IMR-90 (cell line): ENCODE results near the gene CHN2. TPM values are rescaled to one million over a fixed set of nuclear protein-coding genes. Genes with fewer than 3 reads are reported as not detected.

Experiments
- ATAC-seq: fragments of 200-7000 bp; cut with Tn5 transposase; 2 replicates; pipeline ENCODE4 v1.9.1; 2020; ENCODE audit warnings: low read depth, mild to moderate bottlenecking, moderate library complexity
- BruUV-seq: library from RNA; stranded (reverse); fragments of 400-500 nt; replicated peaks from 2 replicates; lab custom pipeline; 2021; lab: Mats Ljungman, UMichigan
- CTCF ChIA-PET: fragments of 300-600 bp; formaldehyde crosslinking; extraction: SDS; loops from one replicate; lab custom pipeline; 2021; ENCODE audit warnings: antibody characterized with exemption; lab: Yijun Ruan, JAX
- POLR2A ChIA-PET: fragments of 300-600 bp; sonication (Branson Sonifier 250); formaldehyde crosslinking; loops from one replicate; lab custom pipeline; 2022; ENCODE audit warnings: antibody characterized with exemption; ENCODE audit not compliant: unreplicated experiment; lab: Charles Lee
- DNase-seq: peaks from one replicate; pipeline ENCODE4 v3.0.0; 2013
- H2AFZ ChIP-seq: replicated peaks from 2 replicates; pipeline ENCODE3; 2013; ENCODE audit warnings: low read length, mild to moderate bottlenecking; ENCODE audit not compliant: poor library complexity
- H2AK5ac ChIP-seq: 2 replicates; pipeline ENCODE4 v1.6.1; 2013; ENCODE audit warnings: low read depth, low read length, inconsistent platforms
- H2AK9ac ChIP-seq: replicated peaks from 2 replicates; pipeline ENCODE3; 2013; ENCODE audit warnings: mild to moderate bottlenecking, low read depth, low read length, moderate library complexity; ENCODE audit not compliant: poor library complexity
- H2BK120ac ChIP-seq: 2 replicates; pipeline ENCODE4 v1.6.1; 2013; ENCODE audit warnings: low read depth, low read length, inconsistent platforms
- H2BK15ac ChIP-seq: 3 replicates; pipeline ENCODE4 v1.6.1; 2013; ENCODE audit warnings: low read depth, low read length, inconsistent platforms
- H2BK20ac ChIP-seq: 2 replicates; pipeline ENCODE4 v1.6.1; 2013; ENCODE audit warnings: low read depth, mild to moderate bottlenecking, inconsistent platforms, low read length, moderate library complexity
- H2BK5ac ChIP-seq: 2 replicates; pipeline ENCODE4 v1.6.1; 2013; ENCODE audit warnings: mild to moderate bottlenecking, low read depth, low read length, inconsistent platforms; ENCODE audit not compliant: poor library complexity, severe bottlenecking
- H3K14ac ChIP-seq: replicated peaks from 2 replicates; pipeline ENCODE4 v1.6.1; 2013; ENCODE audit warnings: low read depth, low read length, inconsistent platforms
- H3K18ac ChIP-seq: 2 replicates; pipeline ENCODE4 v1.6.1; 2013; ENCODE audit warnings: low read depth, low read length, control low read depth
- H3K23ac ChIP-seq: 2 replicates; pipeline ENCODE4 v1.6.1; 2013; ENCODE audit warnings: low read depth, low read length, inconsistent platforms
- H3K27ac ChIP-seq: 2 replicates; pipeline ENCODE4 v1.5.1; 2013; ENCODE audit warnings: mild to moderate bottlenecking, control low read depth, low read length; ENCODE audit not compliant: insufficient read depth
- H3K27me3 ChIP-seq: 2 replicates; pipeline ENCODE4 v1.6.1; 2013; ENCODE audit warnings: low read length; ENCODE audit not compliant: control insufficient read depth, insufficient read depth
- H3K36me3 ChIP-seq: 2 replicates; pipeline ENCODE4 v1.6.1; 2013; ENCODE audit warnings: low read length, mixed read lengths; ENCODE audit not compliant: control insufficient read depth, insufficient read depth
- H3K4ac ChIP-seq: 2 replicates; pipeline ENCODE4 v1.6.1; 2013; ENCODE audit warnings: low read depth, low read length, inconsistent platforms
- H3K4me1 ChIP-seq: 2 replicates; pipeline ENCODE4 v1.6.1; 2013; ENCODE audit warnings: low read length, mixed read lengths; ENCODE audit not compliant: control insufficient read depth, insufficient read depth
- H3K4me2 ChIP-seq: 2 replicates; pipeline ENCODE4 v1.6.1; 2013; ENCODE audit warnings: low read depth, mild to moderate bottlenecking, control low read depth, low read length, moderate library complexity
- H3K4me3 ChIP-seq: 2 replicates; pipeline ENCODE4 v1.5.1; 2013; ENCODE audit warnings: low read depth, mild to moderate bottlenecking, control low read depth, low read length, moderate library complexity; ENCODE audit not compliant: insufficient read depth
- H3K56ac ChIP-seq: 2 replicates; pipeline ENCODE4 v1.6.1; 2013; ENCODE audit warnings: low read length, inconsistent platforms; ENCODE audit not compliant: insufficient read depth; ENCODE audit errors: extremely low read depth
- H3K79me1 ChIP-seq, 2 experiments: 2 replicates each; pipeline ENCODE4 v1.6.1; 2013; ENCODE audit warnings: low read length in 2 of 2, inconsistent platforms in 1 of 2, low read depth in 1 of 2
- H3K9ac ChIP-seq: 2 replicates; pipeline ENCODE4 v1.6.1; 2013; ENCODE audit warnings: low read depth, low read length, control low read depth
- H3K9me1 ChIP-seq: 2 replicates; pipeline ENCODE4 v1.6.1; 2013; ENCODE audit warnings: low read length, inconsistent platforms; ENCODE audit not compliant: insufficient read depth
- H3K9me3 ChIP-seq: 2 replicates; pipeline ENCODE4 v1.6.1; 2013; ENCODE audit warnings: low read length; ENCODE audit not compliant: control insufficient read depth, insufficient read depth
- H4K20me1 ChIP-seq: 2 replicates; pipeline ENCODE4 v1.6.1; 2013; ENCODE audit warnings: low read length, inconsistent platforms; ENCODE audit not compliant: insufficient read depth
- H4K5ac ChIP-seq: 2 replicates; pipeline ENCODE4 v1.6.1; 2013; ENCODE audit warnings: mild to moderate bottlenecking, low read depth, low read length, control low read depth
- H4K8ac ChIP-seq, 2 experiments: 2 replicates each; pipeline ENCODE4 v1.6.1; 2013; ENCODE audit warnings: low read depth in 2 of 2, low read length in 2 of 2, control low read depth in 1 of 2, inconsistent platforms in 1 of 2
- H4K91ac ChIP-seq: 2 replicates; pipeline ENCODE4 v1.6.1; 2013; ENCODE audit warnings: low read depth, low read length, inconsistent platforms; ENCODE audit not compliant: insufficient read depth
- CEBPB ChIP-seq: IDR thresholded peaks from 2 replicates; pipeline ENCODE4 v1.6.1; 2012; ENCODE audit warnings: low read depth, low read length, improper control_type of control experiment
- CHD1 ChIP-seq: IDR thresholded peaks from 2 replicates; pipeline ENCODE4 v1.6.1; 2012; ENCODE audit warnings: low read depth, low read length, improper control_type of control experiment
- CTCF ChIP-seq: conservative IDR thresholded peaks from 2 replicates; pipeline ENCODE4 v1.5.1; 2012; ENCODE audit warnings: mild to moderate bottlenecking, low read depth, low read length, improper control_type of control experiment
- FOS ChIP-seq: fragments of 150-350 bp; IDR thresholded peaks from 2 replicates; pipeline ENCODE4 v1.6.1; 2016; ENCODE audit warnings: low read depth, low read length
- MAFK ChIP-seq: IDR thresholded peaks from 2 replicates; pipeline ENCODE4 v1.6.1; 2012; ENCODE audit warnings: low read depth, low read length, improper control_type of control experiment
- MAZ ChIP-seq: IDR thresholded peaks from 2 replicates; pipeline ENCODE4 v1.6.1; 2012; ENCODE audit warnings: low read depth, mild to moderate bottlenecking, low read length, improper control_type of control experiment, moderate library complexity, borderline replicate concordance
- MXI1 ChIP-seq: IDR thresholded peaks from 2 replicates; pipeline ENCODE4 v1.6.1; 2012; ENCODE audit warnings: low read depth, mild to moderate bottlenecking, low read length, moderate library complexity, borderline replicate concordance
- NFE2L2 ChIP-seq: fragments of 150-350 bp; IDR thresholded peaks from 2 replicates; pipeline ENCODE4 v1.6.1; 2016; ENCODE audit warnings: low read depth, mild to moderate bottlenecking, low read length
- RFX5 ChIP-seq: IDR thresholded peaks from 2 replicates; pipeline ENCODE4 v1.8.0; 2012; ENCODE audit warnings: low read depth, mild to moderate bottlenecking, low read length, moderate library complexity
- SMC3 ChIP-seq: fragments of 150-350 bp; IDR thresholded peaks from 2 replicates; pipeline ENCODE4 v1.6.1; 2016; ENCODE audit warnings: low read depth, mild to moderate bottlenecking, antibody characterized with exemption, low read length, moderate library complexity
- WGBS, 2 experiments: methylation state at CpG; one replicate each; pipeline versions ENCODE4 v1.1.5 to v1.1.7; 2013; ENCODE audit warnings: missing lambda C conversion rate in 2 of 2; ENCODE audit not compliant: insufficient read length in 1 of 2; ENCODE audit errors: extremely low coverage in 2 of 2; 5-methylcytosine and 5-hydroxymethylcytosine counted together
- dilution Hi-C: fragments of 300-500 bp; cut with HindIII; formaldehyde crosslinking; loops from one replicate; pipeline ENCODE4 v1.14.3; 2018; ENCODE audit warnings: low sequenced_read_pairs; ENCODE audit not compliant: unreplicated experiment
- in situ Hi-C: fragments of 300-500 bp; cut with MboI; formaldehyde crosslinking; loops from 3 replicates; pipeline ENCODE4 v1.14.3; 2019; ENCODE audit warnings: low sequenced_read_pairs, inconsistent platforms, mixed read lengths
- intact Hi-C: fragments of 100-400 bp; cut with micrococcal nuclease; formaldehyde crosslinking; loops from 2 replicates; pipeline ENCODE4 v1.10.0; 2022
- polyA plus RNA-seq, 3 experiments: library from polyadenylated mRNA; depleted of rRNA; stranded (reverse); fragments of >200 nt; gene quantifications; 2 replicates each; pipeline ENCODE4 v1.2.3, GENCODE V29; 2012; ENCODE audit warnings: low replicate concordance in 1 of 3
- total RNA-seq: library from RNA; depleted of rRNA; stranded (reverse); fragments of >200 nt; gene quantifications from 2 replicates; pipeline ENCODE4 v1.2.3, GENCODE V29; 2012

The CHN2 gene
- total and polyA plus RNA-seq, 2 of the 4 experiments (the other 2 are of a cell fraction), result not detected

DNA sequence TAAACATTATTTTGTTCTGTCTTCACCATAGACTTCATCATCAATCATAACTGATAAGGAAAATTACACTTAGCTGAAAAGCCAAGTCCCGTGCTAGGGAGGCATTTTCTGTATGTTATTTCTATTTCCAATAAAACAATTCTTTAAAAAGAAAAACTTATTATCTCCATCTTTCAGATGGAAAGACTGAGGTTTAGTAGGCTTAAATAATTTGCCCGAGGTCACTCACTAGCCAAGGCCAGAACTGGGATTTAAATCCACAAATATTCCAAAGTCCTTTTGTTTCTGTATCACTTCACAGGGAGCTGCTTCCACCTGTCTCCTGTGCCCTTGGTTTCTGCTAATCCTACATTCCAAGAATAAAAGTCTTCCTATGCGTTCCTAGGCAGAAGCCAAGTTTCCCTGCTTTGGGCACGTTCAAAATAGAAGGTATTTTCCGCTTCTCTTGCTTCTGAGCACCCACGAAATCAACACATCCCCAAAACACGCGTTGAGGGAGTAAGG lies 49.0 kb upstream of the CHN2 start:
- Histone ChIP-seq H4K20me1 (no peaks in the 10 kb centered on the region), H2BK5ac (no peak overlapping the region), H2BK120ac (no peak overlapping the region), H3K27ac (no peak overlapping the region), H3K27me3 (peaks cover 22% of the 10 kb centered on the region), H4K5ac (no peak overlapping the region), H2AK9ac (no peak overlapping the region), H2BK15ac (no peak overlapping the region), H4K91ac (no peak overlapping the region), H3K9me1 (no peaks in the 10 kb centered on the region), H2BK20ac (no peak overlapping the region), H3K23ac (no peak overlapping the region), H2AK5ac (no peak overlapping the region), H3K56ac (no peak overlapping the region), H4K8ac (no peak overlapping the region), H3K9ac (no peak overlapping the region), H3K79me1 (no peaks in the 10 kb centered on the region), H3K18ac (no peak overlapping the region), H3K9me3 (no peaks in the 10 kb centered on the region), H3K36me3 (no peaks in the 10 kb centered on the region), H3K4ac (no peak overlapping the region), H3K14ac (no peak overlapping the region), H3K4me1 (no peaks in the 10 kb centered on the region), H3K4me3 (no peak overlapping the region), H3K4me2 (no peak overlapping the region), H2AFZ (no peak overlapping the region)
- no peak for TF ChIP-seq SMC3
- TF ChIP-seq NFE2L2, result no peak
- no peak for TF ChIP-seq RFX5
- TF ChIP-seq MAZ, result no peak
- TF ChIP-seq MAFK, result no peak
- no peak for TF ChIP-seq CTCF
- no peak for TF ChIP-seq CHD1
- no peak for TF ChIP-seq MXI1
- no peak for TF ChIP-seq FOS
- no peak for TF ChIP-seq CEBPB
- in situ Hi-C loops, result no loop called here
- ChIA-PET CTCF (no interaction called here), POLR2A (no interaction called here)
- ATAC-seq (no peak), DNase-seq (no peak)
- no TSS peak for BruUV-seq
- intact Hi-C loops, result no loop called here
- no CpG with 5 or more reads among the region's 8 CpGs for WGBS, 2 experiments
- dilution Hi-C loops, result no loop called here
